Activated CD8-positive, alpha-beta T cell treated with anti-CD3 and anti-CD28 coated beads for 36 hours (primary cell): ENCODE results near the gene RASGRP3. TPM values are rescaled to one million over a fixed set of nuclear protein-coding genes. Genes with fewer than 3 reads are reported as not detected.
A peak's percentile ranks its signal among the peaks of the same experiment; 100 is the strongest.

Experiments used
- ATAC-seq: fragments of 200-7000 bp; cut with Tn5 transposase; one replicate; pipeline ENCODE4 v1.10.0; 2021; ENCODE audit warnings: mild to moderate bottlenecking, moderate library complexity
- CTCF ChIA-PET: fragments of 350-600 bp; sonication (Branson Sonifier 250); formaldehyde crosslinking; loops from one replicate; lab custom pipeline; 2021; ENCODE audit warnings: antibody characterized with exemption; lab: Charles Lee
- POLR2A ChIA-PET: fragments of 350-600 bp; sonication (Branson Sonifier 250); formaldehyde crosslinking; loops from one replicate; lab custom pipeline; 2021; ENCODE audit warnings: antibody characterized with exemption; lab: Charles Lee
- DNase-seq: peaks from one replicate; pipeline ENCODE4 v3.0.0-alpha.2; 2020
- H3K27ac Mint-ChIP-seq: one replicate; pipeline ENCODE4 v1.8.0; 2021; ENCODE audit warnings: mild to moderate bottlenecking, mixed read lengths
- H3K27me3 Mint-ChIP-seq: one replicate; pipeline ENCODE4 v1.8.0; 2021; ENCODE audit warnings: mixed read lengths
- H3K36me3 Mint-ChIP-seq: one replicate; pipeline ENCODE4 v1.8.0; 2021; ENCODE audit warnings: low read depth, mixed read lengths
- H3K4me1 Mint-ChIP-seq: one replicate; pipeline ENCODE4 v1.8.0; 2021; ENCODE audit warnings: low read depth, mixed read lengths
- H3K4me3 Mint-ChIP-seq: one replicate; pipeline ENCODE4 v1.8.0; 2021; ENCODE audit warnings: mild to moderate bottlenecking, moderate library complexity, mixed read lengths
- H3K9me3 Mint-ChIP-seq: one replicate; pipeline ENCODE4 v1.8.0; 2021; ENCODE audit warnings: mixed read lengths
- intact Hi-C: fragments of 100-400 bp; cut with micrococcal nuclease; formaldehyde crosslinking; loops from one replicate; pipeline ENCODE4 v1.10.0; 2022
- total RNA-seq, 2 experiments: library from RNA; stranded (reverse); gene quantifications; one replicate each; pipeline ENCODE4 v1.2.3, GENCODE V29; 2021
- TF ChIP-seq, protein P1 (sequence below): fragments of 200-600 bp; IDR thresholded peaks from one replicate; pipeline ENCODE4 v1.8.0; 2022; ENCODE audit warnings: antibody characterized with exemption, mild to moderate bottlenecking

RASGRP3 gene, protein sequence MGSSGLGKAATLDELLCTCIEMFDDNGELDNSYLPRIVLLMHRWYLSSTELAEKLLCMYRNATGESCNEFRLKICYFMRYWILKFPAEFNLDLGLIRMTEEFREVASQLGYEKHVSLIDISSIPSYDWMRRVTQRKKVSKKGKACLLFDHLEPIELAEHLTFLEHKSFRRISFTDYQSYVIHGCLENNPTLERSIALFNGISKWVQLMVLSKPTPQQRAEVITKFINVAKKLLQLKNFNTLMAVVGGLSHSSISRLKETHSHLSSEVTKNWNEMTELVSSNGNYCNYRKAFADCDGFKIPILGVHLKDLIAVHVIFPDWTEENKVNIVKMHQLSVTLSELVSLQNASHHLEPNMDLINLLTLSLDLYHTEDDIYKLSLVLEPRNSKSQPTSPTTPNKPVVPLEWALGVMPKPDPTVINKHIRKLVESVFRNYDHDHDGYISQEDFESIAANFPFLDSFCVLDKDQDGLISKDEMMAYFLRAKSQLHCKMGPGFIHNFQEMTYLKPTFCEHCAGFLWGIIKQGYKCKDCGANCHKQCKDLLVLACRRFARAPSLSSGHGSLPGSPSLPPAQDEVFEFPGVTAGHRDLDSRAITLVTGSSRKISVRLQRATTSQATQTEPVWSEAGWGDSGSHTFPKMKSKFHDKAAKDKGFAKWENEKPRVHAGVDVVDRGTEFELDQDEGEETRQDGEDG
- 1 to 10 TPM in 1 of 2 experiments, under 1 TPM in 1; 0.98 to 1.6 TPM for total RNA-seq

DNA sequence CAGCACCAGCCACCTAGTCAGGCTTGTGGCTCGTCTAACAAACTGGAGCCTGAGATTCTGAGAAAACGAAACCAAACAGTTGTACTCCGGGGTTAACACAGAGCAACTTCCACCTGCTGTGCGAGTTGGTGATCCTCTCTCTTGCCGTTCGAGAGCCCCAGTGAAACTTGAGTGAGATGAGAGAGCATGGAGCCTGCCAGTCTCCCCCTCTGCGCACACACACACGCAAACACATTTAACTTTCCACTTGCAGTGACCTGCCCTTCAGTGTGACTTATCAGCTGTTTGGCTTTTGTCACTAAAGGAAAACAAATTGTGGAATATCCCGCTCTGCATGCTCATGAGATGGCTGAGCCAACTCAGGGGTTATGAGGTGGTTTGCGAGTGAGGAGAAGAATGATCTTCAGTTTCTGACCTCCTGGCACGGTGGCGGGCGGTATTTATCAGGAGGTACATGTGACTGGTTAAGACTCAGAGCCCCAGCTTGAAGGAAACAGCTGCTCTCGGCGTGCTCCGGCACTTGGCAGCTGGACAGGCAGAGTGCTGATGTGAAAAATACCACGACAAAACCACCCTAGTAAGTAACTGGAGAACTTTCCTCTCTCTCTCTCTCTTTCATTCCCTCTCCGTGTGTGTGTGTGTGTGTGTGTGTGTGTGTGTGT, at the start of gene RASGRP3:
Gene RASGRP3, plus strand, starts transcription at position 519 of the 662 bp plus-strand sequence. CDS start 38,488 bp downstream, outside the sequence.
- POLR2A ChIA-PET: interaction anchor here (1.1 to 1.9 kb wide), 4 partner anchors 14 to 123 kb away, joined by 3 to 15 read pairs (median 6); partner anchors contain the start of gene FAM98A
- Mint-ChIP-seq H3K36me3 (no peaks in the 10 kb centered on the region), H3K27me3 (no peaks in the 10 kb centered on the region), H3K4me3 (peak within 1 kb of the TSS; percentile 80), H3K27ac (peak within 1 kb of the TSS; percentile 96), H3K4me1 (peaks cover 29% of the 10 kb centered on the region), H3K9me3 (no peaks in the 10 kb centered on the region)
- intact Hi-C loops: no loop called here
- CTCF ChIA-PET: interaction anchor here (0.6 to 1.8 kb wide), 22 partner anchors 9 to 160 kb away, joined by 3 to 17 read pairs (median 4); partner anchors contain the start of gene FAM98A
- ATAC-seq: peak; percentile 79
- TF ChIP-seq, protein P1, sequence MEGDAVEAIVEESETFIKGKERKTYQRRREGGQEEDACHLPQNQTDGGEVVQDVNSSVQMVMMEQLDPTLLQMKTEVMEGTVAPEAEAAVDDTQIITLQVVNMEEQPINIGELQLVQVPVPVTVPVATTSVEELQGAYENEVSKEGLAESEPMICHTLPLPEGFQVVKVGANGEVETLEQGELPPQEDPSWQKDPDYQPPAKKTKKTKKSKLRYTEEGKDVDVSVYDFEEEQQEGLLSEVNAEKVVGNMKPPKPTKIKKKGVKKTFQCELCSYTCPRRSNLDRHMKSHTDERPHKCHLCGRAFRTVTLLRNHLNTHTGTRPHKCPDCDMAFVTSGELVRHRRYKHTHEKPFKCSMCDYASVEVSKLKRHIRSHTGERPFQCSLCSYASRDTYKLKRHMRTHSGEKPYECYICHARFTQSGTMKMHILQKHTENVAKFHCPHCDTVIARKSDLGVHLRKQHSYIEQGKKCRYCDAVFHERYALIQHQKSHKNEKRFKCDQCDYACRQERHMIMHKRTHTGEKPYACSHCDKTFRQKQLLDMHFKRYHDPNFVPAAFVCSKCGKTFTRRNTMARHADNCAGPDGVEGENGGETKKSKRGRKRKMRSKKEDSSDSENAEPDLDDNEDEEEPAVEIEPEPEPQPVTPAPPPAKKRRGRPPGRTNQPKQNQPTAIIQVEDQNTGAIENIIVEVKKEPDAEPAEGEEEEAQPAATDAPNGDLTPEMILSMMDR: no peak
- DNase-seq: peak; percentile 81

DNA sequence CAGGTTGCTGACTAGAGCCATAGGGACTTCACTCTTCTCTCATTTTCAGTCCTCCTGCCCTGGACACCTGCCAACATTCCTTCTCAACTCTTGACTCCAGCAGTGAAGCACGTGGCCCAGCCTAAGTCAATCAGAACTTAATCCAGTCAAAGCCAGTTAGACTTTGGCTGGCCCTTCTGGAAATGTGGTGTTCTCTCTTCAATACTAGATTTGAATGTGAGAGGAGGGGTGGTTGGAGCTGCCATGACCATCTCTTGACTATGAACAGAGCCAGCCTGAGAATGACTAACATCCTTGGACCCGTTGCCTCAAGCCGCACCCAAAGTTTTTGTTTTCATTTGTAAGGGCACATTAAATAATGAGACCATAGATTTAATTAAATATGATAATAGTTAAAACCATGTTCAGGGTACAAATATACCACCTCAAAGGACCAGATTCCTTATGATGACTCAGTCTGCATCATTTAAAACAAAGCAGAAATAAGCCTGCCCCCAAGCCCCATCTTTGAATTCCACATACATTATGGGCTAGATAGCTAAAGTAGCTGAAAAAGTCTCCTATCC, 49.7 kb upstream of the RASGRP3 start:
- no peak for ATAC-seq
- Mint-ChIP-seq H3K9me3 (no peaks in the 10 kb centered on the region), H3K27ac (no peak overlapping the region), H3K4me1 (no peaks in the 10 kb centered on the region), H3K4me3 (no peak overlapping the region), H3K27me3 (no peaks in the 10 kb centered on the region), H3K36me3 (no peaks in the 10 kb centered on the region)
- no peak for DNase-seq
- POLR2A ChIA-PET: no interaction called here
- TF ChIP-seq, protein P1: no peak
- intact Hi-C loops: no loop called here
- CTCF ChIA-PET: no interaction called here

DNA sequence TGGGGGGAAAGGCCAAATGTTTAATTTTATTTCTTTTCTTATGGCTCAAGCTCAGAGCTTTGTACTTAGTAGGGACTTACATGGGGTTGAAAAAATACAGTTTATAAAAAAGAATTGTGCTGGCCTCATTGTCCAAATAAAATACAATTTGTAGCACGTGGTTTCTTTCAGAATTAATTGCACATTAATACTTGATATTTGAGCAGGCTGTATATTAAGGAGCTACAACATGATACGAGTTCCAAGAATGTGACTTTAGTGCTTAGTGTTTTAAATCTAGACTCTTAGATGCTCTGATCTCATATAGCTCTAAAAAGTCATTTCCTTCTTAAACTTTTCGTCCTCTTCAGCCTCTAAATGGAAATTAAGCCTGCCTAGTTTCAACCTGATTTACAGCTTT, 46.4 kb upstream of the RASGRP3 start:
- no peak for DNase-seq
- H3K9me3 Mint-ChIP-seq: no peaks in the 10 kb centered on the region

DNA sequence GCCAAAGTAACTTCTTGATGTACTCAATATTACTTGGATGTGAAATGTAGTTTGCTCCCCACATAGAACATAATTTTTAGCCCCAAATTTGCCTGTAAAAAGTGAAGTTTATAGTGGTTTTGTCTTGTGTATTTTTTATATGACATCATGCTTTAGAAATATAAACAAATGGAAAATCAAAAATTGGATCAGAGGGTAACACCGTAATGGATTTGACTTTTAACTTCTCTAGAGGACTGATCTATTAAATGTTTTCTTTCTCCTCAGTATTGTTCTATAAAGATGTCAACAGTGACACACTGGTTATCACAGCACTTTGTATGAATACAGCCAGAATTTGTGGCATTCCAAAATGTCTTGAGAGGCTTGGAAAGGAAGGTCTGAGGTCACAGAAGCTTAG, 45.6 kb upstream of the RASGRP3 start:
- POLR2A ChIA-PET: no interaction called here
- H3K4me1 Mint-ChIP-seq: no peaks in the 10 kb centered on the region
- no peak overlapping the region for H3K27ac Mint-ChIP-seq
- CTCF ChIA-PET: no interaction called here
- TF ChIP-seq, protein P1: no peak
- DNase-seq (no peak), ATAC-seq (no peak)
- H3K4me3 Mint-ChIP-seq: no peak overlapping the region
- peaks cover 5% of the 10 kb centered on the region for H3K27me3 Mint-ChIP-seq
- no peaks in the 10 kb centered on the region for H3K9me3 Mint-ChIP-seq
- intact Hi-C loops: no loop called here
- no peaks in the 10 kb centered on the region for H3K36me3 Mint-ChIP-seq

More for the DNA sequence above, 46.4 kb upstream of the RASGRP3 start:
- CTCF ChIA-PET: interaction anchor here (0.7 kb wide), 1 partner anchor 10 kb away, joined by 3 read pairs; no protein-coding TSS in a partner anchor
- Mint-ChIP-seq H3K4me3 (no peak overlapping the region), H3K27ac (no peak overlapping the region), H3K27me3 (peaks cover 5% of the 10 kb centered on the region), H3K4me1 (no peaks in the 10 kb centered on the region), H3K36me3 (no peaks in the 10 kb centered on the region)
- intact Hi-C loops: no loop called here
- POLR2A ChIA-PET: no interaction called here
- TF ChIP-seq, protein P1: no peak
- no peak for ATAC-seq
